Rectal smooth muscle tissue (tissue), 1 donor: ENCODE measurements around the gene CPEB4.

ENCODE experiments used
- H3K27ac ChIP-seq: one replicate; pipeline ENCODE4 v1.7.0; 2013; ENCODE audit warnings: low read depth, low read length, inconsistent platforms
- H3K27me3 ChIP-seq: one replicate; pipeline ENCODE4 v1.7.0; 2013; ENCODE audit warnings: low read length; ENCODE audit not compliant: control insufficient read depth, insufficient read depth
- H3K36me3 ChIP-seq: one replicate; pipeline ENCODE4 v1.7.0; 2013; ENCODE audit warnings: low read length; ENCODE audit not compliant: control insufficient read depth, insufficient read depth
- H3K4me1 ChIP-seq: one replicate; pipeline ENCODE4 v1.7.0; 2013; ENCODE audit warnings: low read length; ENCODE audit not compliant: control insufficient read depth, insufficient read depth
- H3K4me3 ChIP-seq: one replicate; pipeline ENCODE4 v1.7.0; 2013; ENCODE audit warnings: low read length
- H3K9ac ChIP-seq: one replicate; pipeline ENCODE4 v1.7.0; 2013; ENCODE audit warnings: low read length

The CPEB4 gene

DNA sequence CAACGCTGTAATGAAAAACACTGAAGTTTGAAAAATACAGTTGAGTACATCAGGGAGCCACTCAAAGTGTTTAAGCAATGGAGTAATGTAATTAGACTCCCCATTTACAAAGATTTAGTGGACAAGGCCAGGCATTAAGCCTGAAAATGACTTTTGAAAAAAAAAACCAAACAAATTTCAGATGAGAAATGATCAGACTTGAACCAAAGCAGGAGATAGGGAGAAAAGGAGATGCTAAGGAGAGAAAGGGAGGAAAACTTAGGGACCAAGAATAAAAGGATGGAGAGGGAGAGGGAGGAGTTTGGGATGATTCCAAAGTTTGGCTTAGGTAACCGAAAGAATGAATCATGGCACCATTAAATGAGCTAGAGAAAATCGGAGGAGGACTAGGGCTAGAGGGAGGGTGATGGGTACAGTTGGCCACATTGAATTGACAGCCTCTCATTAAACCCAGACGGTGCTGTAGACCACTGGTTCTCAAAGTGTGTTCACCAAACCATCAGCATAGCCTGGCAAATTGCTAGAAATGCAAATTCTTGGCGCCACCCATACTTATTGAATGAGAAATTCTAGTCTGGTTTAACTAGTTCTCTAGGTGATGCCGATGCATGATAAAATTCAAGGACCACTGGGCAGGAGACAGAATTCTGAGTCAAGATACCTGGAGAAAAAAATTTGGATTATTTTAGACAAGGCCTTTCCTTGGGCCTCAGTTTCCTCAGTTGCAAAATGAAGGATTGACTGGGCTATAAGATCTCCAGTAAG is 6.2 kb upstream of the CPEB4 start:
- Histone ChIP-seq H3K4me1 (no peaks in the 10 kb centered on the region), H3K36me3 (no peaks in the 10 kb centered on the region), H3K27ac (no peak overlapping the region), H3K4me3 (no peak overlapping the region), H3K27me3 (no peaks in the 10 kb centered on the region), H3K9ac (no peak overlapping the region)

- Histone ChIP-seq H3K27ac (no peak overlapping the region), H3K36me3 (no peaks in the 10 kb centered on the region), H3K27me3 (no peaks in the 10 kb centered on the region), H3K9ac (no peak overlapping the region), H3K4me1 (no peaks in the 10 kb centered on the region), H3K4me3 (no peak overlapping the region)
These were observed 5.5 kb upstream of the CPEB4 start for GRCh38 chr5:173882632-173883031.

- H3K4me1 ChIP-seq = no peaks in the 10 kb centered on the region
- no peaks in the 10 kb centered on the region for H3K36me3 ChIP-seq
- H3K27me3 ChIP-seq = no peaks in the 10 kb centered on the region
- no peak overlapping the region for H3K9ac ChIP-seq
- no peak overlapping the region for H3K27ac ChIP-seq
- H3K4me3 ChIP-seq = no peak overlapping the region
These were observed 4.7 kb upstream of the CPEB4 start for GRCh38 chr5:173883347-173883924.

GRCh38 chr5:173884402-173885053 is 3.6 kb upstream of the CPEB4 start:
- Histone ChIP-seq H3K4me3 (no peak overlapping the region), H3K36me3 (no peaks in the 10 kb centered on the region), H3K27ac (no peak overlapping the region), H3K27me3 (no peaks in the 10 kb centered on the region), H3K9ac (no peak overlapping the region), H3K4me1 (no peaks in the 10 kb centered on the region)

DNA sequence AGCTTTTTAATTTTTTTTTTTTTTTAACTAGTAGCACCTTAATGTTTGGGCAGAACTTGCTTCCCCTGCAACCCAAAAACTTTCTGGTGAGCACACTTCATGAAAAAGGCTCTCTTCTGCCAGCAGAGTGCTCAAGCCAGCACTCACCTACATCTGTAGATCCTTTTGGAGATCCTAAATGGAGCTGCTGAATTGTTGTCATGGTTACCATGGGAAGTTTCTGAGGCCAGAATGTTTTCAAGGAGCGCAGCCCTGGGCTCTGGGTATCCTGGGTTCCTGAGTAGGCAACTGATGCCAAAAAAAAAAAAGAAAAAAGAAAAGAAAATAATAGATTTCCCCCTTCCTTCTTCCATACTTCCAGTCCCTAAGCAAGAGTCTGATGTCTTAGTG is 3.1 kb upstream of the CPEB4 start:
- H3K4me3 ChIP-seq = no peak overlapping the region
- no peaks in the 10 kb centered on the region for H3K27me3 ChIP-seq
- no peak overlapping the region for H3K9ac ChIP-seq
- H3K27ac ChIP-seq = no peak overlapping the region
- H3K4me1 ChIP-seq = peaks cover 3% of the 10 kb centered on the region
- H3K36me3 ChIP-seq = no peaks in the 10 kb centered on the region

DNA sequence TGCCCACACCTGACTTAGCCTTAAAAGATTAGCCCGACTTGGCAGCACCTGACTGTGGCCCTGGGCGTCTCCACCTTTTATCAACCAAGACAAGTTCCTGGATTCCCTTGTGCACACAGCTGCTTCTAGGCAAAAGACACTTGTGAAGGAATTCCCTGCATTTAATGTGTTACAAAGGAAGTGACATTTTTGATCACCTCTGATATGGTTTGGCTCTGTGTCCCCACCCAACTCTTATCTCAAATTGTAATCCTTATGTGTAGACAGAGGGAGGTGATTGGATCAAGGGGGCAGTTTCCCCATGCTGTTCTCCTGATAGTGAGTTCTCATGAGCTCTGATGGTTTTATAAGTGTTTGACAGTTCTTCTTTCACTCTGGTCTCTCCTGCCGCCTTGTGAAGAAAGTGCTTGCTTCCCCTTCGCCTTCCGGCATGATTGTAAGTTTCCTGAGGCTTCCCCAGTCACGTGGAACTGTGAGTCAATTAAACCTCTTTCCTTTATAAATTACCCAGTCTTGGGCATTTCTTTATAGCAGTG is 2.6 kb upstream of the CPEB4 start:
- Histone ChIP-seq H3K27ac (no peak overlapping the region), H3K4me3 (no peak overlapping the region), H3K4me1 (peaks cover 8% of the 10 kb centered on the region), H3K36me3 (no peaks in the 10 kb centered on the region), H3K9ac (no peak overlapping the region), H3K27me3 (no peaks in the 10 kb centered on the region)

DNA sequence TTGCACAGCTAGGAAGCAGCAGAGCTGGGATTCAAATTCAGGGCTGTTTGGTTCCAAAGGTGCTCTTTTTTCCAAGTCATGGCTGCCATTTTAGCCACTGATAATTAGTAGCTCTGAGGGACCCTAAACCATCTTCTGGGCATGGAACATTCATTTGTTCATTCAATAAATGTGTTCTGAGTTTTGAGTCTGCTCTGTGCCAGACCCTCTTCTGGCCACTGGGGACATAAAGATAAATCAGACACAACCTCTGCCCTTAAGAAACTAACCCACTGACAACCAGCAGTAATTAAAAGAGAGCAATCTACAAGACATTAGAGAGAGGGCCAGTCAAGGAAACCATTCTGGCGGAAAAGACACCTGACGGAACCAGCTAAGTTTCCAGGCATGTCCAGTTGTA is 2.0 kb upstream of the CPEB4 start:
- Histone ChIP-seq H3K9ac (no peak overlapping the region), H3K36me3 (no peaks in the 10 kb centered on the region), H3K27ac (no peak overlapping the region), H3K4me1 (peaks cover 8% of the 10 kb centered on the region), H3K4me3 (no peak overlapping the region), H3K27me3 (no peaks in the 10 kb centered on the region)

GRCh38 chr5:173888473-173889131 is 453 bp downstream of the CPEB4 start:
- no peaks in the 10 kb centered on the region for H3K27me3 ChIP-seq
- peak overlapping the region; percentile 75 for H3K27ac ChIP-seq
- peaks cover 14% of the 10 kb centered on the region for H3K4me1 ChIP-seq
- peak overlapping the region; percentile 56 for H3K9ac ChIP-seq
- peak overlapping the region; percentile 81 for H3K4me3 ChIP-seq
- no peaks in the 10 kb centered on the region for H3K36me3 ChIP-seq

GRCh38 chr5:173890195-173890991 is 2.2 kb downstream of the CPEB4 start:
- Histone ChIP-seq H3K9ac (peak overlapping the region; percentile 49), H3K4me3 (peak overlapping the region; percentile 72), H3K36me3 (no peaks in the 10 kb centered on the region), H3K27me3 (no peaks in the 10 kb centered on the region), H3K27ac (peak overlapping the region; percentile 68), H3K4me1 (peaks cover 14% of the 10 kb centered on the region)

- no peak overlapping the region for H3K9ac ChIP-seq
These were observed 3.4 kb downstream of the CPEB4 start for GRCh38 chr5:173891308-173892116.

DNA sequence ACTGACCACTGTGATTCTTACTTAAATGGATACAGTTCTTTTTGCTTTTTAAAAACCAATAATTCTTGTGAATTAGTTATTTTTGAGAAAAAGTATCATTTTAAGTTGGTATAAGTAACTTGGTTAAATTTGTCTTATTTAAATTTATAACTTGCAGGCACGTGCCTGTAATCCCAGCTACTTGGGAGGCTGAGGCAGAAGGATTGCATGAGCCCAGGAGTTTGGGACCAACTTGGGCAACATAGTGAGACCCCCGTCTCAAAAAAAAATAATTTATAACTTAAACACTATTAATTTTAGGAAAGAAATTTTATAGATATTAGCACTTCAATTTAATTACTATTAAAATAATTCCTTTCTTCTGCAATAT is 5.0 kb downstream of the CPEB4 start:
- no peaks in the 10 kb centered on the region for H3K27me3 ChIP-seq
- H3K36me3 ChIP-seq = no peaks in the 10 kb centered on the region
- no peak overlapping the region for H3K27ac ChIP-seq
- H3K4me3 ChIP-seq = no peak overlapping the region
- peaks cover 14% of the 10 kb centered on the region for H3K4me1 ChIP-seq
- H3K9ac ChIP-seq = no peak overlapping the region

More at GRCh38 chr5:173891308-173892116, 3.4 kb downstream of the CPEB4 start:
- Histone ChIP-seq H3K27ac (no peak overlapping the region), H3K4me1 (peaks cover 14% of the 10 kb centered on the region), H3K4me3 (peak overlapping the region; percentile 51), H3K27me3 (no peaks in the 10 kb centered on the region), H3K36me3 (no peaks in the 10 kb centered on the region)
